ENCODE data around the gene CHSY1. TPM values are rescaled to one million over a fixed set of nuclear protein-coding genes. Genes with fewer than 3 reads are reported as not detected.

Gene CHSY1
- total RNA-seq, 1 donor from 2014 or later, result 33.2 TPM

- no peak overlapping the region for H3K27ac Mint-ChIP-seq
- TF ChIP-seq CTCF (IDR thresholded peaks at IDR 0.05; ENCODE audit: unreplicated experiment), result no peak
- no peaks in the 10 kb centered on the region for H3K36me3 Mint-ChIP-seq (ENCODE audit: insufficient read depth)
- DNase-seq (ENCODE audit: low spot score, unreplicated experiment), result no peak
- H3K9me3 Mint-ChIP-seq (ENCODE audit: low read depth), result no peaks in the 10 kb centered on the region
- H3K4me3 Mint-ChIP-seq (ENCODE audit: low read depth), result no peak overlapping the region
- peaks cover 8% of the 10 kb centered on the region for H3K4me1 Mint-ChIP-seq (ENCODE audit: low read depth)
- no peaks in the 10 kb centered on the region for H3K27me3 Mint-ChIP-seq
These were observed 53.0 kb downstream of the CHSY1 start for GRCh38 chr15:101198800-101199199.

- Mint-ChIP-seq H3K27me3 (no peaks in the 10 kb centered on the region), H3K9me3 (ENCODE audit: low read depth) (no peaks in the 10 kb centered on the region), H3K4me3 (ENCODE audit: low read depth) (no peak overlapping the region), H3K36me3 (ENCODE audit: insufficient read depth) (no peaks in the 10 kb centered on the region), H3K27ac (no peak overlapping the region), H3K4me1 (ENCODE audit: low read depth) (peaks cover 10% of the 10 kb centered on the region)
- TF ChIP-seq CTCF (IDR thresholded peaks at IDR 0.05; ENCODE audit: unreplicated experiment), result no peak
- no peak for DNase-seq (ENCODE audit: low spot score, unreplicated experiment)
These were observed 53.7 kb downstream of the CHSY1 start for GRCh38 chr15:101198031-101198575.

GRCh38 chr15:101194546-101195125, 57.2 kb downstream of the CHSY1 start:
- no peaks in the 10 kb centered on the region for H3K27me3 Mint-ChIP-seq
- no peak for TF ChIP-seq CTCF (IDR thresholded peaks at IDR 0.05; ENCODE audit: unreplicated experiment)
- H3K4me1 Mint-ChIP-seq (ENCODE audit: low read depth), result peaks cover 37% of the 10 kb centered on the region
- H3K9me3 Mint-ChIP-seq (ENCODE audit: low read depth), result no peaks in the 10 kb centered on the region
- no peak for DNase-seq (ENCODE audit: low spot score, unreplicated experiment)
- no peak overlapping the region for H3K4me3 Mint-ChIP-seq (ENCODE audit: low read depth)
- H3K27ac Mint-ChIP-seq, result no peak overlapping the region
- no peaks in the 10 kb centered on the region for H3K36me3 Mint-ChIP-seq (ENCODE audit: insufficient read depth)

GRCh38 chr15:101193806-101194545, 57.9 kb downstream of the CHSY1 start:
- no peak for TF ChIP-seq CTCF (IDR thresholded peaks at IDR 0.05; ENCODE audit: unreplicated experiment)
- no peak overlapping the region for H3K4me3 Mint-ChIP-seq (ENCODE audit: low read depth)
- H3K27ac Mint-ChIP-seq, result no peak overlapping the region
- no peak for DNase-seq (ENCODE audit: low spot score, unreplicated experiment)
- no peaks in the 10 kb centered on the region for H3K9me3 Mint-ChIP-seq (ENCODE audit: low read depth)
- no peaks in the 10 kb centered on the region for H3K36me3 Mint-ChIP-seq (ENCODE audit: insufficient read depth)
- peaks cover 42% of the 10 kb centered on the region for H3K4me1 Mint-ChIP-seq (ENCODE audit: low read depth)
- H3K27me3 Mint-ChIP-seq, result no peaks in the 10 kb centered on the region

- H3K4me3 Mint-ChIP-seq (ENCODE audit: low read depth), result no peak overlapping the region
- H3K36me3 Mint-ChIP-seq (ENCODE audit: insufficient read depth), result no peaks in the 10 kb centered on the region
- no peak for DNase-seq (ENCODE audit: low spot score, unreplicated experiment)
These were observed 58.7 kb downstream of the CHSY1 start for GRCh38 chr15:101193120-101193644.

More at GRCh38 chr15:101193120-101193644, 58.7 kb downstream of the CHSY1 start:
- peaks cover 47% of the 10 kb centered on the region for H3K4me1 Mint-ChIP-seq (ENCODE audit: low read depth)
- H3K27me3 Mint-ChIP-seq, result no peaks in the 10 kb centered on the region
- no peaks in the 10 kb centered on the region for H3K9me3 Mint-ChIP-seq (ENCODE audit: low read depth)
- H3K27ac Mint-ChIP-seq, result no peak overlapping the region
- TF ChIP-seq CTCF (IDR thresholded peaks at IDR 0.05; ENCODE audit: unreplicated experiment), result no peak

Measured in progenitor cell of endocrine pancreas (in vitro differentiated cells).